ENCODE measurements around the gene DUSP23. TPM values are rescaled to one million over a fixed set of nuclear protein-coding genes. Genes with fewer than 3 reads are reported as not detected.

The DUSP23 gene
- total and polyA plus RNA-seq, 2 experiments from 2014 or later: 47.9 to 53.4 TPM

GRCh38 chr1:159786465-159786864, 5.7 kb downstream of the DUSP23 start:
- Histone ChIP-seq H3K36me3 (no peaks in the 10 kb centered on the region), H3K27ac (no peak overlapping the region), H3K27me3 (no peaks in the 10 kb centered on the region), H3K4me1 (ENCODE audit: low read depth) (no peaks in the 10 kb centered on the region), H3K9me3 (ENCODE audit: low read depth) (no peaks in the 10 kb centered on the region), H3K4me3 (no peak overlapping the region)
- no peak for TF ChIP-seq CTCF (IDR thresholded peaks at IDR 0.05; ENCODE audit: low read depth, low read length)
- DNase-seq (ENCODE audit: low read depth in 1 of 2, low spot score in 1 of 2): peak in 1 of 2 donors; percentile 45

- Histone ChIP-seq H3K9me3 (ENCODE audit: low read depth) (no peaks in the 10 kb centered on the region), H3K36me3 (no peaks in the 10 kb centered on the region), H3K27ac (no peak overlapping the region), H3K4me3 (no peak overlapping the region), H3K27me3 (no peaks in the 10 kb centered on the region), H3K4me1 (ENCODE audit: low read depth) (no peaks in the 10 kb centered on the region)
- peak in 1 of 2 donors; percentile 50 for DNase-seq (ENCODE audit: low read depth in 1 of 2, low spot score in 1 of 2)
- no peak for TF ChIP-seq CTCF (IDR thresholded peaks at IDR 0.05; ENCODE audit: low read depth, low read length)
Observed at GRCh38 chr1:159786966-159787365, 6.2 kb downstream of the DUSP23 start.

- Histone ChIP-seq H3K9me3 (ENCODE audit: low read depth) (no peaks in the 10 kb centered on the region), H3K27me3 (no peaks in the 10 kb centered on the region), H3K36me3 (no peaks in the 10 kb centered on the region), H3K4me3 (no peak overlapping the region), H3K4me1 (ENCODE audit: low read depth) (no peaks in the 10 kb centered on the region), H3K27ac (no peak overlapping the region)
- peak; percentile 49 to 59 for DNase-seq (ENCODE audit: low read depth in 1 of 2, low spot score in 1 of 2)
- TF ChIP-seq CTCF (IDR thresholded peaks at IDR 0.05; ENCODE audit: low read depth, low read length): peak; percentile 67
Observed at GRCh38 chr1:159790237-159790917, 9.6 kb downstream of the DUSP23 start.

GRCh38 chr1:159791031-159791430, 10.3 kb downstream of the DUSP23 start:
- Histone ChIP-seq H3K4me1 (ENCODE audit: low read depth) (no peaks in the 10 kb centered on the region), H3K27me3 (no peaks in the 10 kb centered on the region), H3K27ac (no peak overlapping the region), H3K9me3 (ENCODE audit: low read depth) (no peaks in the 10 kb centered on the region), H3K36me3 (no peaks in the 10 kb centered on the region), H3K4me3 (no peak overlapping the region)
- no peak for TF ChIP-seq CTCF (IDR thresholded peaks at IDR 0.05; ENCODE audit: low read depth, low read length)
- no peak for DNase-seq (ENCODE audit: low read depth in 1 of 2, low spot score in 1 of 2)

GRCh38 chr1:159791461-159791860, 10.7 kb downstream of the DUSP23 start:
- Histone ChIP-seq H3K9me3 (ENCODE audit: low read depth) (no peaks in the 10 kb centered on the region), H3K4me3 (no peak overlapping the region), H3K36me3 (no peaks in the 10 kb centered on the region), H3K27ac (no peak overlapping the region), H3K4me1 (ENCODE audit: low read depth) (no peaks in the 10 kb centered on the region), H3K27me3 (no peaks in the 10 kb centered on the region)
- no peak for DNase-seq (ENCODE audit: low read depth in 1 of 2, low spot score in 1 of 2)
- no peak for TF ChIP-seq CTCF (IDR thresholded peaks at IDR 0.05; ENCODE audit: low read depth, low read length)

Data from cardiac muscle cell (in vitro differentiated cells and primary cell).